ENCODE measurements around the gene SLC25A42.

Gene SLC25A42

DNA sequence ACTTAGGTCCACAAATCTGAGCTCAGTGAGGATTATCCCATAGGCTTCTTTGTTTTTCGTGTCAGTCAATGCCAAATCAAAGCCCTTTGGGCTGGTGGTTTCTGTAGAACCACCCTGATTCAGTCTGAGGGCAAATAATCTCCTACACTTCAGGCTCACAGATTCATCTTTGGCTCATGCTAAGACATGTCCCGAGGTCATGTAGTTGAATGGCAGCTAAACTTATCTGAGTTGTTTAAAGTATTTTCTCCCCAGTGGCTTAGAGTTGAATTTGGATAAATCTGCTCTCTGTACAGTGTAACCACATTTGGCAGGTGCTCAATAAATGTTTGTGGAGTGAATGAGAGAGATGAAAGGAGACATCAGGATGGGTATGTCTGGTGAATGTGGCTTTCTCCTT lies 13.1 kb upstream of the SLC25A42 start:
- DNase-seq (ENCODE audit: low spot score): no peak

DNA sequence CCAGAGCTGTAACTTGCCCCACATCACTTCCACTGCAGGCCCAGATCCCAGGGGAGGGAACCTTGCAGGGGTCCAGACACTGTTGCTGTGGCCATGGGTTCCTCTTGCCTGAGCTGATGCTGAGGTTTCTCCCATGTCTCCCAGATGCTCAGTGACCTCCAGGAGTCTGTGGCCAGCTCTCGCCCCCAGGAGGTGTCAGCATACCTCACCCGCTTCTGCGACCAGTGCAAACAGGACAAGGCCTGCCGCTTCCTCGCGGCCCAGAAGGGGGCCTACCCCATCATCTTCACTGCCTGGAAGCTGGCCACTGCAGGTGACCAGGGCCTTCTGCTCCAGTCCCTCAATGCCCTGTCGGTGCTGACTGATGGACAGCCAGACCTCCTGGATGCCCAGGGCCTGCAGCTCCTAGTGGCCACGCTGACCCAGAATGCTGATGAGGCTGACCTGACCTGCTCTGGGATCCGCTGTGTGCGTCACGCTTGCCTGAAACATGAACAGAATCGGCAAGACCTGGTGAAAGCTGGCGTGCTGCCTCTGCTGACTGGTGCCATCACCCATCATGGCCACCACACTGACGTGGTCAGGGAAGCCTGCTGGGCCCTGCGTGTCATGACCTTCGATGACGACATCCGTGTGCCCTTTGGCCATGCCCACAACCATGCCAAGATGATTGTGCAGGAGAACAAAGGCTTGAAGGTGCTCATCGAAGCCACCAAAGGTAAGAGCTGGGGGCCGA lies 12.1 kb upstream of the SLC25A42 start:
- no peak for DNase-seq (ENCODE audit: low spot score)

DNA sequence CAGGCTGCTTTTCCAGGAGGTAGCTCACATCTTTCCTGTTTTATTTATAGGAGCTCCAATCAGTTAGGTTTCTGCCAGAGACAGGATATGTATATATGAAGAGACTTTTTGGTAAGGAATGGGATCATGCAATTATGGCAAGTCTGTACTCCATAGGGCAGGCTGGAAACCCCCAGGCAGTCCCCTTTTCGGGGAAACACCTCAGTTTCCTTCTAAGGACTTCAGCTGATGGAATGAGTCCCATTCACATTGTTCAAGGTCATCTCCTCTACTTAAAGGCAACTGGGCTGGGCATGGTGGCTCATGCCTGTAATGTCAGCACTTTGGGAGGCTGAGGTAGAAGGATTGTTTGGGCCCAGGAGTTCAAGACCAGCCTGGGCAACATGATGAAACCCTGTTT lies 10.9 kb upstream of the SLC25A42 start:
- DNase-seq (ENCODE audit: low spot score): no peak

DNA sequence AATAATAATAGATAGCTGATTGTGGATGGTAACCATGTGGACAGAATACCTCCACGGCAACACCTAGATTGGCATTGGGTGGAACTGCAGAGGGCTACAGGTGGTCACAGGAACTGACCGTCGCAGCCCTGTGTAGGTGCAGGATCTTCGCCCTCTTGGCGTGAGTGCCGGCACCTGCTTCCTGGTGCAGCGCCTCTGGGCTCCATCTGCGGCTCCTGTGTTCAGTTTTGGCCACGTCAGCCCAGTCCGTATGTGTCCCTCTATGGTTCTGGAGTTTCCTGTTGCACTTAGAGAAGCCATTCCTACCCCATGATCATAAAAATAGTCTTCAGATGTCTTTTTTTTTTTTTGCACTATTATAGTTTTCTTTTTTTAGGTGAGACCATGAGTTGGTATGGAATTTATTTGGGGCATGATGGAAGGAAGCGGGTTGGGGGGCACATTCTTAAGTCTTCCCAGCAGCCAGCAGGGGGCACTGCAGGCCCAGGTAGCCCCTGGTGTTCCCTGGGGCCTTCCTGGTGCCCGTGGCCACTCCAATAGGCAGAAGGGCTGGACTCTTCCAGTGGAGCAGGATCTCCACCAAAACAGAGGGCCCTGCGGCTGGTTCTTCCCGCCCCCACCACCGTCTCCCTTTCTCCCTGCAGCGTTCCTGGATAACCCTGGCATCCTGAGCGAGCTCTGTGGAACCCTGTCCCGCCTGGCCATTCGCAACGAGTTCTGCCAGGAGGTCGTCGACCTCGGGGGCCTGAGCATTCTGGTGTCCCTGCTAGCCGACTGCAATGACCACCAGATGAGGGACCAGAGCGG lies 10.1 kb upstream of the SLC25A42 start:
- DNase-seq (ENCODE audit: low spot score): peak; percentile 68

DNA sequence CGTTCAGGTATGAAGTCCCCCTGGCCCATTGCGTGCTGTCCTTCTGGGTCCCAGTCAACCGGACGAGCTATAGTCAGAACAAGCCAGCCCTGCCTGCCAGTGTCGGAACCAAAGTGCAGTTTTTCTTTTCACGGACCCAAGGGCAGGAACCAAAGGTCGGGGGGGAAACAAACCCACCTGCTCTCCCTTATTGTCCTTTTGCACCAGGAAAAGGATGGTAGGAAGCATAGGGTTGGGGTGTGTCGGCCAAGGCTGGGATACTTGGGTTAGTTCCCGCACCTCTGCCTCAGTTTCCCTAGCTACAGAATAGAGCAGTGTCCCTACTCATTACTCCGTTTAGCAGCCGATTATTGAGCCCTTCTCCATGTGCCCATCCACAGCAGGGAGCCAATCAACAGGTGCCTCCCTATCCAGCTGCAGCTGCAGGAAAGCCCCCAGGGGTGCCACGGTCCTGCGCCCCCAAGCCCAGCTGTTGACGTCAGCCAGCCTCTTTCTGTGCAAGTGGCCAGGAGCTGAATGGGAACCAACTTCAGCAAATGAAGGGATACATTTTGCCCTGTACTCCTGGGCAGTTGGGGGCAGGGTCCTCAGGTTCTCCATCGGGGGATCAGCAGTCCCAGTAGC lies 9.4 kb upstream of the SLC25A42 start:
- DNase-seq (ENCODE audit: low spot score): no peak

DNA sequence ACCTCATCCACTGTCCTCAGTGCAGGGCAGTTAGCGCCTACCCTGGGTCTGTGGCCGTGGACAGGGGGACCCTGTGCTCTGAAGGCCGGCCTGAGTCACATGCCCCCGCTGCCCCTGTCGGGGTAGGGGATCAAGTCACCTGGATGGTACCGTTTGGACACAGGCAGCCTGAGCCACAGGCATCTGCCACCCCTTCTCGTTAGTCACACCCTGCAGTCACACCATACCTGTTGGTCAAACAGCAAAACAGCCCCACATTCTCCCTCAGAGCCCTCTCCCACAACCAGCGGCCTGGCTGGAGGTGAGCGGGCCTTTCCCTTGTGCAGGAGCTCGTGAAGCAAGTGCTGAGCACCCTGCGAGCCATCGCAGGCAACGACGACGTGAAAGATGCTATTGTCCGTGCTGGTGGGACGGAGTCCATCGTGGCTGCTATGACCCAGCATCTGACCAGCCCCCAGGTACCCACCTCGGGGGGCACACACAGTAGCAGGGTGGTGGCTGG lies 8.8 kb upstream of the SLC25A42 start:
- no peak for DNase-seq (ENCODE audit: low spot score)

DNA sequence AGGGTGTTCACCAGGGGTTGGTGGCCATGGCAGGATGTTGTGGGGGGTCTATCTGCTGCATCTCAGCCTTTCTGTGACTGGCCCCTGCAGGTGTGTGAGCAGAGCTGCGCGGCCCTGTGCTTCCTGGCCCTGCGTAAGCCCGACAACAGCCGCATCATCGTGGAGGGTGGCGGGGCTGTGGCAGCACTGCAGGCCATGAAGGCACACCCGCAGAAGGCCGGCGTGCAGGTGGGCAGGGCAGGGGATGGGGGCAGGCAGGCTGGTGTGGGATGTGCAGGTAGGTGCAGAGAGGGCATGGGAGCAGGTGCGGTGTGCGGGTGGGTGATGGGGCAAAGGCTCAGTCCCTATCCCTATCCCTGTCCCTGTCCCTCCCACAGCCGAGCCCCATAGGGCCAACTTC lies 8.1 kb upstream of the SLC25A42 start:
- no peak for DNase-seq (ENCODE audit: low spot score)

DNA sequence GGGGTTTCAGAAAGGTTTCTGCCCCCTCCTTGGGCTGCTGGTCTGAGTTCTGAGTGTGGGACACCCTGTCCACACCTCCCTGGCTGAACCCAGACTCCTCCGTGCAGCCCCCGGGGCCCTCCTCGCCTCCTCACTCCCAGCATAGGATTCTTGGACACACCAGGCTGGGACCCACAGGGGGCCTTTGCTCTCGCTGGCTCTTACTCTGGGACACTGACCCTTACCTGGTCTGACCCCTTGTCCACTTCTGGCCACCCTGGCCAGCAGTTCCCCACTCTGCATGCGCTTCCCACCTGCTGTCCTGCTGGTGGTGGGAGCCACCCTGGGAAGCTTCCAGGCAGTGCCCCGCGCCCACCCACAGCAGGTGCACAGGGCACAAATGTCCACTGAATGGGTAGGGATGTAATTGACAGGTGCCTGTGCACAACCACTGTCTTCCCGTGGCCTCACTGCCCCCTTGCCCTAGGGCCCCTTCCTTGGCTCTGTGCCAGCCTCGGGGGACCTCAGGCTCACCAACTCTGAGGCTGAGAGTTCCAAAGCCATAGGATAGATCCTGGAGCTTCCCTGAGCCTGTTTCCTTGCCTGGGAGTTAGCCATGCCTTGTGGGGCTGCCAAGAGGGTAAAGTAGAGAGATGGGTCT lies 7.0 kb upstream of the SLC25A42 start:
- DNase-seq (ENCODE audit: low spot score): no peak

DNA sequence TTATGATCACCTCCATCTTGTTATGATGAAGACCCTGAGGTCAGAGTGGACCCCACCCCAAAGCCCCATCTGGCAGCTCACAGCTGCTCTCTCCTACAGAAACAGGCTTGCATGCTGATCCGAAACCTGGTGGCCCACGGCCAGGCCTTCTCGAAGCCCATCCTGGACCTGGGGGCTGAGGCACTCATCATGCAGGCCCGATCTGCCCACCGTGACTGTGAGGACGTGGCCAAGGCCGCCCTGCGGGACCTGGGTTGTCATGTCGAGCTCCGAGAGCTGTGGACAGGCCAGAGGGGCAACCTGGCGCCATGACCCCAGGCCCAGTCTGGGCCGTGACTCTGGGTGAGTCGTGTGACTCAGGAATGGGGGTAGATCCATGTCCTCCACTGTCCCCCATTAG lies 6.5 kb upstream of the SLC25A42 start:
- DNase-seq (ENCODE audit: low spot score): no peak

DNA sequence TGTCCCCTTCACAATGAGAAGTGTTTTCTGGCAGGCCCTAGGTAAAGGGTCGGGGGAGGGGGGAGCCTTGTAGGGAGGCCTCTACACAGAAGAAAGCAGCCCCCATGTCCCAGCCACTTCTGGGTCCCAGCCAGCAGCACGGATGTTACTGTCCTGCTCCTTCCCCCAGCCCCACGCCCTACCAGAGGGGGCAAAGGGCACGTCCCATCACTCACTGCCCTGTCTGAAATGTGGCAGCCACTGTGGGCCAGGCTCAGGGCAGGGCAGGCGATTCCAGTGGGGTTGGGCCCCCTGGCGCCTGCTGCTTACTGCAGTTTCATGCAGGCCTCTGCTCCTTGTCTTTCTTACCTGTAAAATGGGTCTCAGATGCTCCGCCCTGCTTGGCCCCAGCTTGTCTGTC lies 6.1 kb upstream of the SLC25A42 start:
- DNase-seq (ENCODE audit: low spot score): no peak

DNA sequence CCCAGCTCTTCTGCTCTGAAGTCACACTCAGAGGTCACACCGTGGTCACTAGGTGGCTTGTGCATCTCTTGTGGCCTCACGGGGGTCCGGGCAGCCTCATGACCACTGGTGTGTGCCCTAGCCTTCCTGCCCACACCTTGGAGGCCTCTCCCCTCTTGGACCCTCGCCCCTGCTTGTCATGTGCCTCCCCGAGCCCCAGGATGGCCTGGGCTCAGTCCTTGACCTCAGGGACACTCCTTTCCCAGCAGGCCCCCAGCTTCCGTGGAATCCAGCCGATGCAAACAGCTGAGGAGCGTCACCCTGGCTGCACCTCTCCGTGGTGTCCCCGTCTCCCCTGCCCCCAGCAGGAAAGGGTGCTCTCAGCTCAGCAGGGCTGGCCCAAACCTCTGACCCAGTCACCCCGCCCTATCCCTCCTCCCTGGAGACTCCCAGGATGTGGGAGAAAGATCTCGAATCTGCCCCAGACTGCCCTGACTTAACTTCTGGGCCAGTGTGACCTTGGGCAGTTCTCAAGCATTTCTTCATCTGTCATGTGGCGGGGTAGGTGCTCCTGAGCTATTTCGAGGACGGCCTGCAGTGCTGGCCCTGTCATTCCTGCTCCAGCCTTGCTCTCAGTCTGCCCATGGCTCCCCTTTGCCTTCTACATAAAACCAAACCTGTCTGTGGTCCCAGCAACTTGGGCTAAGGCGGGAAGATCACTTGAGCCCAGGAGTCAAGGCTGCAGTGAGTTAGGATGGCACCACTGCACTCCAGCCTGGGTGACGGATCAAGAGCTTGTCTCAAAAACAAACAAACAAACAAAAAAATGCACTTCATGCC lies 4.6 kb upstream of the SLC25A42 start:
- no peak for DNase-seq (ENCODE audit: low spot score)

DNA sequence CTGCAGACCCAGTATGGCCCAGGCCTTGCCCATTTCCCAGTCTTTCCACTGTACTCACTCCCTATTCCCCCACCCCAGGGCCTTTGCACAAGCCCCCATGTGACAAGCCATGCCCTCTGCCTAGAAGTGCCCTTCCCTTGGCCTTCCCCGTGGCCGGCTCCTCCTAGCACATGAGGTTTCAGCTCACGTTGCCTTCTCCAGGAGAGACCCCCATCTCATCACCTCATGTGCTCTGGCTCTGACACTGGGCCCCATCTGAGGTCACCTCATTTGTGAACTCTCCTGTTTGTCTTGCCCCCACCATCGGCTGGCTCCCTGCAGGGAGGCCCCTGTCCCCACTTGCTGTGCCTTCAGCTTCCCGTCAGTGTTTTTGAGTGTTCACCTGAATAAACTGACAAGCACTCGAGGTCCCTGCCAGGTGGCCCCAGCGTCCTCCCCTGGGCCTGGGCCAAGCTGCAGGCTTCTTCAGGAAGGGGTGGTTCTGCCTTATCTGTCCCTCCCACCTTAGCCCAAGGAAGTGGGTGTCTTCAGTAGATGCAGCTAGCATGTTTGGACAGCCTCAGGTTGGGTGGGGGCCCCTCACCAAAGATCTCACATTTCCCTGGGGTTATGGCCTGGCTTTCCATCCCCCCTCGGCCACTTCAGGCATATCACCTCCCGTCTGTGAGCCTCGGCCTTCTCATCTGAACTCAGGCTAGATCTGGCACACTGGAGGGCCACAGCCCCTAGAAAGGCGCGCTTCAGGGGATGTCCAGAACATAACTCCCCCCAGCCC lies 3.8 kb upstream of the SLC25A42 start:
- no peak for DNase-seq (ENCODE audit: low spot score)

DNA sequence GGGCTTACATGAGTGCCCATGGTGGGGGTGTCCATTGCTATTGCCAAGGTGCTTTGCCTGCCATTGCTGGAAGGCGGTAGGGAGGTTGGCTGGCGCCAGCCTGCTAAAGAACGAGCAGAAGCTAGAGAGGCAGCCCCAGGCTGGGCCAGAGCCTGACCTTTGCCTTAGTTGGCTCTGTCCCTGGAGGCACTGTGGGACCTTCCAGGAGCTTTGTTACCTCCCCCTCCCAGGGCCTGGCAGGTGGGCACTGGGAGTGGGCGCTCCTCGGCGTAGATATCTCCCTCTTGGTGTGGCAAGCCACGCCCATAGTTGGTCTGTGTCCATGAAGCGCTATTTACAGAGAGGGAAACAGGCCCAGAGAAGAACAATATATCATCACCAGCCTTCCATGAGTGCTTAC lies 2.3 kb upstream of the SLC25A42 start:
- no peak for DNase-seq (ENCODE audit: low spot score)

DNA sequence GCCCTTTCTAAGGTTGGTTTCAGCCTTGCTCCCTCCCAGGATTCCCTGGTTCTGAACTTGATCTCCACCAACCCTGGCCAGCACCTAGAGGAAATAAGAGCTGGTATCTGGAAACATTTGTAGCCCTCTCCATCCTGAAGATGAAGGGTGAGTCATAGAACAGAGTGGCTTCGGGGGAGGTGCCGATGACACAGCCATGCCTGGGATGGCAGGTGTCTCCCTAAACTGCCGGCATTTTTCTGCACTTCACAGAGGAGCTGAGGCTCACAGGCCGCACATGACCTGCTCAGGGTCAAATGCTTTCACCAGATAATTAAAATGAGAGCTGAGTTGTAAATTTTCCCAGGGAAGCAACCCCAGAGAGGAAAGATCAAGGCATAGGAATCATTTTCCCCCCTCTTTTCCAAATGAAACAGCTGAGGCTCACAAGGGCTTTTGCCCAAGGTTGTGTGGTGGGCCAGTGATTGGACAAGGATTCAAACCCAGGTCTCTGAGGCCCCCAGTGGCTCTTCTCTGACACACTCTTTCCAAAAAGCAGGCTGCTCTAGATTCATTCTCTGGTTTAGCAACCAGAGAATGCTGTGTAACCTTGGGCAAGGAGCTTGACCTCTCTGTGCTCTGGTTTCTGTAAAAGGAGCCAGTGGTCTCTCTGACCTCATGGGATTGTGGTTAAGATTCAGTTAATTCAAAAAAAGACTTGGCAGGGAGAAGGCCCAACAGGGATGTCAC lies 1.2 kb upstream of the SLC25A42 start:
- DNase-seq (ENCODE audit: low spot score): no peak

DNA sequence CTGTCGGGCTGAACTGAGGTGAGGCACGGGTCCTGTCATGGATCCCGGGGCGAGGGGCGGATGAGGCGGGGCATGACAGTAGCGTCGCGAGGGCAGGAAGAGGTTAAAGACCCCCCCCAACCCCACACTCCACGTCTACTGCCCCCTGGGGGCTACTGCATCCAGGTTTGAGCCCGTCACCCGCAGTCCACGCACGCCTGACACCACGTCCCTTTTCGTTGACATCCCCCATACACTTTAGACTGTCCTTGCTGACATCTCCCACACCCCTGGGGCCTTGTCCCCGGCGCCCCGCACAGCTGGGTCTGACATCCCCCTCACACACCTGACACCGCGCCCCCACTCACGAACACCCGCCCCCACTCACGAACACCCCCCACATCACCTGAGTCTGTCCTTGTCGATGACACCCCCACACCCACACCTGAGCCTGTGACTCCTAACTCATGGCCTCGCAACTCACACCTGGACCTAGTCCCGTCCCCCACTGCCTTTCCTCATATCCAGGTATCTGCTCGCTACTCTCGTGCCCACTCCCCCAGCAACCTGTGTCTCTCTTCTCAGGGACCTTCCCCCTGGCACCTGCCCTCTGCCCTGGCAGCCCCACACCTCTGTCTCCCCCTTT lies 416 bp downstream of the SLC25A42 start:
- DNase-seq (ENCODE audit: low spot score): peak; percentile 58

DNA sequence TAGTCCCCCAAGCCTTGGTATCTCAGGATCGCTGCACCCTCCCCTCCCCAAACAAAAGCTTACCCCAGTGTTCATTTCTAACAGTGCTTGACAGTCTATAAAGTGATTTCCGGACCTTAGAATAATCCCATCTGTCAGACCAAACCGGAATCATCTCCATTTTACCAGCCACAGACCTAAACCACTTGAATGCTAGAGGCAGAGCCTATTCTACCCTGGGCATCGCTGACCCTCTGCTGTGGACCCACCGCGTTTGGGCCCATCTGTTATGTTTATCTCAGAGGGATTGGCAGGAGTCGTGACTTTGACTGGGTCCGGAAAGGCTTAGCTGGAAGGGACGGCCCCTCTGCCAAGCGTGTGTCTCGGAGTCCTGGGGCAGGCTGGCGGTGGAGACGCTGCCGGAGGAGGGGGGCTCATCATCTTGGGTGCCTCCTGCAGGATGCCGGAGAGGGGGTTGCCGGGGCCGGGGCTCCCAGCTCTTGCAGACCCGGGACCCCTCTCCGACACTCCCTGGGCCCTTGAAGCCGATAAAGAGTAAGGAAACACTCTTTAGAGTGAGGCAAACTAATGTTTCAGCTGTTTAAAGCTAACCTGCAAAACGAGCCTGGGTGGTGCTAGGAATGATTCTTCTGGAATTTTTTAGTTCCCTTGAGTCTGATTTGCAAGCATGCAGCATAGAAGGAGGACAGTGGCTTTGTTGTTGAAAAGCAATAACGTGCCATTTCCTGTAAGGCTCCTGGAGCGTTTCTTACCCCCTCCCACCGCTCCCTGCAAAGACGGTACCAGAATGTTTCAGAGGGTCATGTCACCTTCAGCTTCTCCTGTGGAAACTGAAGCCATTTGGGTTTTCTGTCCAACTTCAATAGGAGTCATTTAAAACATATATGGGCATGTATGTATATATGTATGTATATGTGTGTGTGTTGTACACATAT lies 1.3 kb downstream of the SLC25A42 start:
- peak; percentile 32 for DNase-seq (ENCODE audit: low spot score)

DNA sequence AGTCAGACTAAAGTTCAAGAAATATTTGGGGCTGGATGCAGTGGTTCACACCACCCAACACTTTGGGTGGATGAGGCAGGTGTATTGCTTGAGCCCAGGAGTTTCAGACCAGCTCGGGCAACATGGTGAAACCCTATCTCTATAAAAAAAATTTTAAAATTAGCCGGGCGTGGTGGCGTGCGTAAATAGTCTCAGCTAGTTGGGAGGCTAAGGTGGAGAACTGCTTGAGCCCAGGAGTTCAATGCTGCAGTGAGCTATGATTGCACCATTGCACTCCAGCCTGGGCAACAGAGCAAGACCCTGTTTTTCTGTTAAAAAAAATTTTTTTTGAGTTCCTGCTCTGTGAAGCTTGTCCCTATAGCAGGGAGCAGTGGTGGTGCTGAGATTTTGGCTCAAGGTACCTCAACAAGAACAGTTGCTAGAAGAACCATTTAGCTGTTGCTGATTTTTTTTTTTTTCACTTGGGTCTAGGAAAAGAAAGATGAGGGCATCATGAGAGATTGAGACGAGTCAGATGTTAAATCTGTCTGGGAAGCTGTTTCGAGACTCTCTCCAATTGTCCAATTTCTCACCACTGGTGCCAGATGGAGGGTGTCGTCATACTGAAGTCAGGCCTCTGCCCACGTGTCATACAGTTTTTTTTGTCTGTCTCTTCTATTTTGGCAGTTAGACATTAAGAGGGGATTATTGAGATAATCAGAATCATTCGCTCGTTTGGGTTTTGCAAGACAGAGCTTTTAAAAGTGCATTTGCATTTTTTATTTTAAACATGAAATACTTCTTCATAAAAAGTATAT lies 3.7 kb downstream of the SLC25A42 start:
- DNase-seq (ENCODE audit: low spot score): peak; percentile 54
